NCI-H345 treated with DMSO at 0.1 percent for 48 hours (cell line): Measurements from ENCODE around the gene ITGB1BP2.
"Not testable (repeated sequence)": the region's sequence is repeated elsewhere in the genome, so short reads cannot be mapped to it uniquely, and the experiment has no call there.

ENCODE experiments used
- DNase-seq: peaks from one replicate; lab custom pipeline; 2025; ENCODE audit not compliant: unreplicated experiment; lab: John Stamatoyannopoulos, UW

ITGB1BP2 gene

DNA sequence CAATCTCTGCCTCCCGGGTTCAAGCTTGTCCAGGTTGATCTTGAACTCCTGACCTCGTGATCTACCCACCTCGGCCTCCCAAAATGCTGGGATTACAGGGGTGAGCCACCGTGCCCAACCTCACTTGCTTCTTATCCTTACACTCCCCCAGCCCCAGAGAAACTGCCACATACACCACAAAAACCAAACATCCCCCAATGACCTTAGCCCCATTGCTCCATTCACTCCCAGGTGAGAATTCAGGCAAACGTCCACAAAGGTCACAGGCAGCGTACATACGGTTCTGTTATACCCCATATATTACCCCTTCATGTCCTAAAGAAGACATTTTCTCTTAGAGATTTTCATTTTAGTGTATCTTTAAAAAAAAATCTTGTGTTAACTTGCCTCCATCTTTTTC is 1.1 kb upstream of the ITGB1BP2 start:
- not testable (repeated sequence) for DNase-seq

DNA sequence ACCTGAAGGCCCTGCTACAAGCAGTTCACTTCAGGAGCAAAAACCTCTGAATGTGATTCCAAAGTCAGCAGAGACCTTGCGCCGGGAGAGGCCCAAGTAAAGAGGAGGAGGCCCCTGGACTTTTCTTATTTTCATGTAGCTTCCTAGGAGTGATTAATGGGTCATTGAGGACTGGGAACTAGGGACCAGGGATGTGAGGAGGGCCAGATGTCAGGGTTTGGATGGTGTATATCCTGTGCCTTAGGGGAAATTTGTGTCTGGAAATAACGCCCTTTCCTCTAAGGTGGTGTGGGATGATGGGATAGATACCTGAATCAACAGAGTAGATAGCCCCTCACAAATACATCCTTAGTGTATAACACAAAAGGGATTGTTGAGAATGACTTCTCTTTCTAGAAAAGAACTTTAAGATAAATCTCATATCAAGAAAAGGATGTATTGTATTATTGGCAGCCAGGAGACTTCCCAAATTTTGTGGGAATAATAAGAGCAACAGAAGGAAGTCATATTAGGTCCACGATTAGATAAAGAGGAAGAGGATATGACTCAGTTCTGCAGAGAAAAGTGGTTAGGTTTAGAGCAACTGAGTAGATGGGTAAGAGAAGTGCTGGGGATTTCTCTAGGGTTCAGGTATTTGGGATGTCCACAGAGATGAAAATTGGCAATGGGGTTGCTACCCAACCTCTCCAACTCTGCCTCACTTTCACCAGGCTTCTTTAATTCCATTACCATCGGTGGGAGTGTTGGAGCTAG is 1.1 kb downstream of the ITGB1BP2 start:
- no peak for DNase-seq

DNA sequence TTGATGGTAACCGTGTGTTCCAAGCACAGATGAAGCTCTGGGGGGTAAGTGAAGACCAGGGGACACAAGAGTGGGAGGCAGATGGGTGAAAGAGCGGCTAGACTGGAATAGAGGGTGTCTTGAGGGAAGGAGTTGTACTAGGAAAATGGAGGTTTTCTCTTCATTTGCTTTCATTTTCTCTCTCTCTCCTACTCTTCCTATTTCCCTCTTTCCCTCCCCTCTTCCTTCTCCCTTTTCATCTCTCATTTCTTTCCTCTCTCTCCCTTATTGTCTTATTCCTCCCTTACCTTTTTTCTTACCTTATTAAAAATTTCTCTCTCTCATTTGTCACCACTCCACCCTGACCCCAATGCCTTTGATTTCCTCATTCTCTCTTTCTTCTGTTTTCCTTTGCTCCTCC is 3.0 kb downstream of the ITGB1BP2 start:
- DNase-seq: no peak

DNA sequence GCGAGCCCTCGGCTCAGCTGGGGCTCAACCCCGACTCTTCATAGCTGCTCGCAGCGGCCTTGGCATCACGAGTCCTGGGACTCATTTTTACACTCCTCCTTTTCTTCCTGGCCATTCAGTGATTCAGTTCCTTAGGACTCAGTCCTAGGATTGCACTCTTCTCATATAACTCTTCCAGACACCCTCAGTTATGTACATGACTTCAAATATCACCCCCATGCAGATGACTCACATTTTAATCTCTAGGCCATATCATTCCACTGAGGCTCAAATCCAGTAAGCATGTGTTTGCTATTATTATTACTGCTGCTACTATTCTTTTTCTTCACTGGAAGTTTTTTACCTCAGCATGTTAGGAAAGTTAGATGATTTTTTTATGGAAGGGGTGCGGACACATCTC is 14.4 kb downstream of the ITGB1BP2 start:
- no peak for DNase-seq

DNA sequence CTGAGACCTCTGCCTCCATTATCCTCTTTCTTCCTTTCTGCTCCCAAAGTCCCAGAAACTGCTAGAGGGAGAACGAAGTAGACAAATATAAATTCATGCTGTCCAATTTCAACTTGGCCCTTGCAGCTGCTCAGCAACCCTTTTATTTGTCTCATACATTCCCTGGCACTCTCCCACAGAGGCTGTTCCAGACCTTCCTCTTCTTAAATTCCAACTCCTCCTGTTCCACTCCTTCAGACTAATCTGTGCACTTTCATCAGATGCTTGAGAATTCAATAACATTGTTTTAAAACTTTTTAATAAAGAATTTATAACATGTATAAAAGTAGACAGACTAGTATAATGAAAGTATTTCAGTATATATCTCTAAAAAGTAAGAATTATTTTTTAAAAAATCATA is 15.4 kb downstream of the ITGB1BP2 start:
- DNase-seq: not testable (repeated sequence)

DNA sequence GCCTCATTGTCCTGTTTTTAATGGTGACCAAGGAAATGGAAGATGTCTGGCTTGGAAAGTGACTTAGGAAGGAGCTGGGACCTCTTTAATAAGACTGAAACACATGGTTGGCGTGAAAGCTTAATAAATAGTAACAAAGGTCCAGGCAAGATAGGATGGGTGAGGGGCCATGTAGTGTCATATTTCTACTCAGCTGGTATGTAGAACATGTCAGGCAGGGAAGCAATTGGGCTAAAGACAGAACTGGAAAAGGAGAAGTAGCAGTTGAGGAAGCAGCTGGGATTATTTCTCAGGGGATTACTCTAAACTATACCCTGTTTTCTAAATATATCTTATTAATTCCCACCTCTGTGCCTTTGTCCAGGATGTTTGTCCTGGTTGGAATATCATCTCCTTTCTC is 18.6 kb downstream of the ITGB1BP2 start:
- DNase-seq: no peak

DNA sequence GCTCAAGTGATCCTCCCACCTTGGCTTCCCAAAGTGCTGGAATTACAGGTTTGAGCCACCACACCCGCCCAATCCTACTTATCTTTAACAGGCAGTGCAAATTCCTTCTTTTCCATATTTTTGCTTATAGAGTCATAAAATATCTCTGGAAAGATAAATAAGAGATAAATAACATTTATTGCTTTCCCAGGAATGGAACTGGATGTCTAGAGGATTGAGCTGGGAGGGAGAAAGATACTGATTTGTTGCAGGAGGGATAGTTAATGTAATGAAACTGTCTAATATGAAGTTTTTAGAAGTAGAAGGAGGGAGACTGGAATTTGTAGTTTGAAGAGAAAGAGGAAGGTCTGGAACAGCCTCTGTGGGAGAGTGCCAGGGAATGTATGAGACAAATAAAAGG is 20.2 kb downstream of the ITGB1BP2 start:
- no peak for DNase-seq

DNA sequence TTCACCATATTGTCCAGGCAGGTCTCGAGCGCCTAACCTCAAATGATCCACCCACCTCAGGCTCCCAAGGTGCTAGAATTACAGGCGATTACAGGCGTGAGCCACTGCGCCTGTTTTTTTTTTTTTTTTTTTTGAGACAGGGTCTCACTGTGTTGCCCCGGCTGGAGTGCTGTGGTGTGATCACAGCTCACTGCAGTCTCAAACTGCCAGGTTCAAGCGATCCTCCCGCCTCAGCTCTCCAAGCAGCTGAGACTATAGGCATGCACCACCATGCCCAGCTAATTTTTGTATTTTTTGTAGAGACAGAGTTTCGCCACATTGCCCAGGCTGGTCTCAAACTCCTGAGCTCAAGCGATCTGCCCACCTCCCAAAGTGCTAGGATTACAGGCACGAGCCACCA is 22.9 kb downstream of the ITGB1BP2 start:
- DNase-seq: not testable (repeated sequence)

DNA sequence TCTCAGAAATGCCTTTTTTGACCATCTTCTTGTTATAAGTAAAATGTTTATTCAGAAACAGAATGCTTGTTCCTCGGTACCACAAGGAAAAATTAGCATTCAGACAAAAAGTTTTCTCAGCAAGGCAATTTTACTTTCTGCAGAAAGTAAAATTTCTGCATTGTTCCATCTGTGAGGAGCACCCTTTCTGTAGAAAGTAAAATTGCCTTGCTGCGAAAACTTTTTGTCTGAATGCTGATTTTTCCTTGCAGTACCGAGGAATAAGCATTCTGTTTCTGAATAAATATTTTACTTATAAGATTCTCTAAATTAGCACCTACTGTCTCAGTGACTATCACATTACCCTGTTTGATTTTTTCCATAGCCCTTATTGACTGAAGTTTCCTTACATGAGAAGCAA is 24.8 kb downstream of the ITGB1BP2 start:
- no peak for DNase-seq

DNA sequence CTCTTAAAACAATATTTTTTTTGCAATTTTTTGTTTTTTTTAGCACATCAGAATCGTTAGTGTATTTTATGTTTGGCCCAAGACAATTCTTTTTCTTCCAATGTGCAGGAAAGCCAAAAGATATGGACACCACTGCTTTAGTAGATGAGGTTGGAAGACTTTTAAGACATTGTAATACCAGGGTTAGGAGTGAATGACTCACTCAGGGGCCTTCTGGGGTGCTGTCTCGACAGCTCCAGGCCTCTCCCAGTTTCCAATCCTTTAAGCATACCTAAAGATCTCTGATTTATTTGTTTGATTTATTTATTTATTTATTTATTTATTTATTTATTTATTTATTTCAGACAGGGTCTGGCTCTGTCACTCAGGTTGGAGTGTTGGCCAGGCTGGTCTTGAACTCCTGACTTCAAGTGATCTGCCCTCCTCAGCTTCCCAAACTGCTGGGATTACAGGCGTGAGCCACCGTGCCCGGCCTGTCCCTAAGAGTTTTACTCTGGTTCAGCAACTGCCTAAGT is 47.7 kb downstream of the ITGB1BP2 start:
- not testable (repeated sequence) for DNase-seq

DNA sequence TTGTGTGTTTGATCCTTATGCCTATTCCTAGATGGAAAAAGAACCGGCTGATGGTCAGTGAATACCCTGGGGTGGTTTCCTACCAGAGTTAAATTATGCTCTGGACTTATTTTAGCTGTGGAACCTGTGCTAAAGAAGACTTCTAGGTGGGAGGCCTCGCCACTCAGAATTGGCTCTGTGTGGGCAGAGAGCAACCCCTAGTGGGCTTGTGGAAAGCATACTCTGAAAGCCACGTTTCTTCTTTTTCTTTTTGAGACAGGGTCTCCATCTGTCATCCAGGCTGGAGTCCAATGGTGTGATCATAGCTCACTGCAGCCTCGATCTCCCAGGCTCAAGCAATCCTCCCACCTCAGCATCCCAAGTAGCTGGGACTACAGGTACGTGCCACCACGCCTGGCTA is 48.3 kb downstream of the ITGB1BP2 start:
- not testable (repeated sequence) for DNase-seq

DNA sequence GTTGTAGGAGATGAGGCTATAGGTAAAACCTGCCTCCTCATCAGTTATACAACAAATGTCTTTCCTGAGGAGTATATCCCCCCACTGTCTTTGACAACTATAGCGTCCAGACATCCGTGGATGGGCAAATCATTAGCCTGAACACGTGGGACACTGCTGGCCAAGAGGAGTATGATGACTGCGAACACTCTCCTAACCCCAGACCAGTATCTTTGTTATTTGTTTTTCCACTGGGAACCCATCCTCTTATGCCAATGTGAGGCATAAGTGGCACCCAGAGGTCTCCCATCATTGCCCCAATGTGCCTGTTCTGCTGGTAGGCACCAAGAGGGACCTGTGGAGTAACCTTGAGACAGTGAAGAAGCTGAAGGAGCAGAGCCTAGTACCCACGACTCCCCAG is 50.9 kb downstream of the ITGB1BP2 start:
- not testable (repeated sequence) for DNase-seq
